Measurements from ENCODE around the gene KRTAP23-1. TPM values are rescaled to one million over a fixed set of nuclear protein-coding genes. Genes with fewer than 3 reads are reported as not detected.

Gene KRTAP23-1
- not detected for total RNA-seq
- long read RNA-seq, result 0 reads

GRCh38 chr21:30348506-30348905 lies at the start of gene KRTAP23-1:
TSS of gene KRTAP23-1 (minus strand) at chr21:30348606. CDS start at chr21:30348606, 0 bp downstream.
- H3K9me3 ChIP-seq, result no peaks in the 10 kb centered on the region
- no peaks in the 10 kb centered on the region for H3K36me3 ChIP-seq
- ATAC-seq (no peak), DNase-seq (no peak)
- 20% methylated on average over 1 of the region's 4 CpGs for WGBS (ENCODE audit: insufficient coverage, low coverage, low lambda C conversion rate, missing lambda C conversion rate)
- H3K4me3 ChIP-seq, result no peak within 1 kb of the TSS
- intact Hi-C loops (cut with DNase I), result loop anchor here (10.0 kb wide), 1 partner anchor 736 kb away; no protein-coding TSS in a partner anchor
- no peak within 1 kb of the TSS for H3K27ac ChIP-seq
- TF ChIP-seq CTCF (IDR thresholded peaks at IDR 0.05) (no peak), POLR2A (IDR thresholded peaks at IDR 0.05) (no peak)
- no peaks in the 10 kb centered on the region for H3K27me3 ChIP-seq
- H3K4me1 ChIP-seq, result no peaks in the 10 kb centered on the region

GRCh38 chr21:30395731-30396130 lies 47.3 kb upstream of the KRTAP23-1 start, which contains the start of gene KRTAP13-1:
TSS of gene KRTAP13-1 (plus strand) at chr21:30396031. CDS start at chr21:30396087, 56 bp downstream.
- Histone ChIP-seq H3K9me3 (no peaks in the 10 kb centered on the region), H3K27ac (no peak within 1 kb of the TSS), H3K27me3 (no peaks in the 10 kb centered on the region), H3K4me3 (no peak within 1 kb of the TSS), H3K4me1 (no peaks in the 10 kb centered on the region), H3K36me3 (no peaks in the 10 kb centered on the region)
- WGBS (ENCODE audit: insufficient coverage, low coverage, low lambda C conversion rate, missing lambda C conversion rate), result 54% methylated on average over 4 of the region's 4 CpGs
- no peak for DNase-seq
- no peak for ATAC-seq
- TF ChIP-seq CTCF (IDR thresholded peaks at IDR 0.05) (no peak), POLR2A (IDR thresholded peaks at IDR 0.05) (no peak)
- intact Hi-C loops (cut with DNase I), result no loop called here

GRCh38 chr21:30391492-30392025 lies 43.2 kb upstream of the KRTAP23-1 start:
- H3K27me3 ChIP-seq, result no peaks in the 10 kb centered on the region
- 29% methylated on average over 2 of the region's 2 CpGs for WGBS (ENCODE audit: insufficient coverage, low coverage, low lambda C conversion rate, missing lambda C conversion rate)
- TF ChIP-seq POLR2A (IDR thresholded peaks at IDR 0.05) (no peak), CTCF (IDR thresholded peaks at IDR 0.05) (no peak)
- no peaks in the 10 kb centered on the region for H3K9me3 ChIP-seq
- ATAC-seq, result no peak
- no peak overlapping the region for H3K27ac ChIP-seq
- intact Hi-C loops (cut with DNase I), result no loop called here
- DNase-seq, result no peak
- H3K4me3 ChIP-seq, result no peak overlapping the region
- no peaks in the 10 kb centered on the region for H3K36me3 ChIP-seq
- H3K4me1 ChIP-seq, result no peaks in the 10 kb centered on the region

- H3K4me3 ChIP-seq, result no peak overlapping the region
- H3K4me1 ChIP-seq, result no peaks in the 10 kb centered on the region
- no peaks in the 10 kb centered on the region for H3K36me3 ChIP-seq
- H3K27ac ChIP-seq, result no peak overlapping the region
- intact Hi-C loops (cut with DNase I), result no loop called here
- TF ChIP-seq CTCF (IDR thresholded peaks at IDR 0.05) (no peak), POLR2A (IDR thresholded peaks at IDR 0.05) (no peak)
- DNase-seq (no peak), ATAC-seq (no peak)
- 9% methylated on average over 1 of the region's 1 CpG for WGBS (ENCODE audit: insufficient coverage, low coverage, low lambda C conversion rate, missing lambda C conversion rate)
- H3K27me3 ChIP-seq, result no peaks in the 10 kb centered on the region
- no peaks in the 10 kb centered on the region for H3K9me3 ChIP-seq
Observed at GRCh38 chr21:30382201-30382600, 33.8 kb upstream of the KRTAP23-1 start.

Measured in right lobe of liver (tissue), 6 donors.